SK-N-SH (cell line): ENCODE results near the gene RASGRF2. TPM values are rescaled to one million over a fixed set of nuclear protein-coding genes. Genes with fewer than 3 reads are reported as not detected.
"Not testable (repeated sequence)": the region's sequence is repeated elsewhere in the genome, so short reads cannot be mapped to it uniquely, and the experiment has no call there.

Source experiments
- CTCF ChIA-PET: fragments of 300-600, 350-600 bp; formaldehyde crosslinking; extraction: SDS; loops from one replicate; lab custom pipeline; 2021; lab: Yijun Ruan, JAX
- POLR2A ChIA-PET: fragments of 350-600 bp; sonication (Branson Sonifier 250); formaldehyde crosslinking; extraction: SDS; loops from one replicate; lab custom pipeline; 2020; ENCODE audit warnings: antibody characterized with exemption, inconsistent platforms; lab: Yijun Ruan, JAX
- DNase-seq: peaks from one replicate; pipeline ENCODE4 v3.0.0; 2012
- H2AFZ ChIP-seq: fragments of 200-600 bp; sonication (generic); 2 replicates; pipeline ENCODE4 v1.8.1; 2016; ENCODE audit warnings: antibody characterized with exemption, mild to moderate bottlenecking, low read depth
- H3F3A ChIP-seq: fragments of 200-600 bp; sonication (generic); replicated peaks from 2 replicates; pipeline ENCODE3; 2016; ENCODE audit warnings: antibody characterized with exemption, mild to moderate bottlenecking; ENCODE audit not compliant: insufficient read depth
- H3K27ac ChIP-seq, 2 experiments: fragments of 200-500 bp in 1 of 2; fragments of 200-600 bp in 1 of 2; sonication (Bioruptor generic) in 1 of 2; sonication (generic), shearing (Covaris generic) in 1 of 2; 2 replicates each; pipeline versions ENCODE4 v1.5.1 to v1.6.1; 2014 to 2016; ENCODE audit warnings: low read depth in 2 of 2, inconsistent platforms in 1 of 2, low read length in 1 of 2, mild to moderate bottlenecking in 1 of 2, mixed read lengths in 1 of 2
- H3K27me3 ChIP-seq: fragments of 200-600 bp; sonication (generic), shearing (Covaris generic); 2 replicates; pipeline ENCODE4 v1.6.1; 2016; ENCODE audit warnings: mixed run types; ENCODE audit not compliant: insufficient read depth
- H3K36me3 ChIP-seq, 2 experiments: fragments of 200-500 bp in 1 of 2; fragments of 200-600 bp in 1 of 2; sonication (Bioruptor generic) in 1 of 2; sonication (generic) in 1 of 2; replicated peaks in 1 of 2; 2 replicates each; pipeline versions ENCODE3 to v1.5.1; 2014 to 2016; ENCODE audit warnings: low read length in 1 of 2, mild to moderate bottlenecking in 1 of 2; ENCODE audit not compliant: insufficient read depth in 2 of 2, control insufficient read depth in 1 of 2
- H3K4me1 ChIP-seq, 2 experiments: fragments of 200-500 bp in 1 of 2; fragments of 200-600 bp in 1 of 2; sonication (Bioruptor generic) in 1 of 2; sonication (generic), shearing (Covaris generic) in 1 of 2; 2 replicates each; pipeline versions ENCODE4 v1.5.1 to v1.6.1; 2014 to 2016; ENCODE audit warnings: low read depth in 1 of 2, low read length in 1 of 2, mixed run types in 1 of 2; ENCODE audit not compliant: insufficient read depth in 2 of 2, control insufficient read depth in 1 of 2
- H3K4me2 ChIP-seq: fragments of 200-600 bp; sonication (generic), shearing (Covaris generic); 2 replicates; pipeline ENCODE4 v1.6.1; 2017; ENCODE audit warnings: mixed run types
- H3K4me3 ChIP-seq, 2 experiments: fragments of 200-500 bp in 1 of 2; fragments of 200-600 bp in 1 of 2; sonication (Bioruptor generic) in 1 of 2; sonication (generic), shearing (Covaris generic) in 1 of 2; 2 replicates each; pipeline versions ENCODE4 v1.5.1 to v1.8.1; 2014 to 2016; ENCODE audit warnings: low read depth in 2 of 2, inconsistent platforms in 1 of 2, low read length in 1 of 2, mild to moderate bottlenecking in 1 of 2, mixed read lengths in 1 of 2, moderate library complexity in 1 of 2
- H3K79me2 ChIP-seq: fragments of 200-600 bp; sonication (generic); 2 replicates; pipeline ENCODE4 v1.8.1; 2017; ENCODE audit warnings: mild to moderate bottlenecking; ENCODE audit not compliant: insufficient read depth
- H3K9ac ChIP-seq: fragments of 200-600 bp; sonication (generic); 2 replicates; pipeline ENCODE4 v1.6.1; 2017; ENCODE audit warnings: mixed run types
- H3K9me2 ChIP-seq: fragments of 200-600 bp; sonication (generic); 2 replicates; pipeline ENCODE4 v1.6.1; 2017; ENCODE audit warnings: mixed run types
- H3K9me3 ChIP-seq: fragments of 200-600 bp; sonication (generic); 2 replicates; pipeline ENCODE4 v1.6.1; 2017; ENCODE audit warnings: mixed run types, mild to moderate bottlenecking, moderate library complexity
- H4K20me1 ChIP-seq: fragments of 200-600 bp; sonication (generic); 2 replicates; pipeline ENCODE4 v1.6.1; 2017; ENCODE audit warnings: mild to moderate bottlenecking, mixed run types; ENCODE audit not compliant: insufficient read depth
- ELF1 ChIP-seq: IDR thresholded peaks from 2 replicates; pipeline ENCODE4 v1.4.0; 2012
- GABPA ChIP-seq: IDR thresholded peaks from 2 replicates; pipeline ENCODE4 v1.4.0; 2012; ENCODE audit warnings: low read depth, mild to moderate bottlenecking
- GATA2 ChIP-seq: sonication (generic); formaldehyde crosslinking; IDR thresholded peaks from 2 replicates; pipeline ENCODE4 v1.5.0; 2020; ENCODE audit warnings: mild to moderate bottlenecking, missing genetic modification reagents
- IRF3 ChIP-seq: fragments of 150-350 bp; IDR thresholded peaks from 2 replicates; pipeline ENCODE4 v1.6.1; 2016; ENCODE audit warnings: mild to moderate bottlenecking, low read depth, low read length
- JUND ChIP-seq: IDR thresholded peaks from 2 replicates; pipeline ENCODE4 v1.4.0; 2012
- MAX ChIP-seq: IDR thresholded peaks from 2 replicates; pipeline ENCODE4 v1.4.0; 2012; ENCODE audit warnings: low read depth
- MXI1 ChIP-seq: IDR thresholded peaks from 2 replicates; pipeline ENCODE4 v1.6.1; 2012; ENCODE audit warnings: mild to moderate bottlenecking, low read depth, low read length, improper control_type of control experiment
- NFIC ChIP-seq: IDR thresholded peaks from 2 replicates; pipeline ENCODE4 v1.4.0; 2012; ENCODE audit warnings: borderline replicate concordance
- NRF1 ChIP-seq: IDR thresholded peaks from 2 replicates; pipeline ENCODE4 v1.6.1; 2012; ENCODE audit warnings: low read depth, mild to moderate bottlenecking, low read length
- RAD21 ChIP-seq: IDR thresholded peaks from 2 replicates; pipeline ENCODE4 v1.6.1; 2012; ENCODE audit warnings: mild to moderate bottlenecking, low read length
- SMC3 ChIP-seq: IDR thresholded peaks from 2 replicates; pipeline ENCODE4 v1.6.1; 2012; ENCODE audit warnings: low read depth, low read length, improper control_type of control experiment
- USF1 ChIP-seq: IDR thresholded peaks from 2 replicates; pipeline ENCODE4 v1.4.0; 2012; ENCODE audit warnings: low read depth, borderline replicate concordance
- USF2 ChIP-seq: fragments of 150-350 bp; IDR thresholded peaks from 2 replicates; pipeline ENCODE4 v1.6.1; 2017; ENCODE audit warnings: antibody characterized with exemption, low read length, low read depth, borderline replicate concordance
- ZBTB33 ChIP-seq: IDR thresholded peaks from 2 replicates; pipeline ENCODE4 v1.4.0; 2012; ENCODE audit warnings: low read depth, borderline replicate concordance
- WGBS: methylation state at CpG from one replicate; pipeline ENCODE4 v1.1.6; 2017; ENCODE audit warnings: low lambda C conversion rate; 5-methylcytosine and 5-hydroxymethylcytosine counted together
- polyA plus RNA-seq, 3 experiments: library from polyadenylated mRNA; depleted of rRNA; stranded (reverse); fragments of >200 nt; gene quantifications; 2 replicates each; pipeline ENCODE4 v1.2.3, GENCODE V29; 2012

RASGRF2 gene
- polyA plus RNA-seq, 1 of the 3 experiments (the other 2 are of a cell fraction) = under 0.01 TPM

- no peaks in the 10 kb centered on the region for H3K79me2 ChIP-seq
- WGBS = 65% methylated on average over 2 of the region's 2 CpGs
- H3K9me2 ChIP-seq = no peaks in the 10 kb centered on the region
- H2AFZ ChIP-seq = no peak overlapping the region
- ChIA-PET CTCF (interaction anchor here (1.4 kb wide), 1 partner anchor 16 kb away, joined by 3 read pairs; no protein-coding TSS in a partner anchor), POLR2A (no interaction called here)
- H3K27me3 ChIP-seq = no peaks in the 10 kb centered on the region
- H3K36me3 ChIP-seq = no peaks in the 10 kb centered on the region
- DNase-seq = no peak
- H3K4me3 ChIP-seq = no peak overlapping the region
- H3F3A ChIP-seq = no peaks in the 10 kb centered on the region
- H3K9me3 ChIP-seq = no peaks in the 10 kb centered on the region
- H4K20me1 ChIP-seq = no peaks in the 10 kb centered on the region
- no peak overlapping the region for H3K9ac ChIP-seq
- TF ChIP-seq ELF1 = no peak
- TF ChIP-seq JUND = no peak
- TF ChIP-seq SMC3 = no peak
- TF ChIP-seq GABPA = no peak
- TF ChIP-seq ZBTB33 = no peak
- TF ChIP-seq IRF3 = no peak
- TF ChIP-seq MAX = no peak
- TF ChIP-seq USF1 = no peak
- no peak for TF ChIP-seq GATA2 (CRISPR knock-in tag)
- no peak for TF ChIP-seq NFIC
- TF ChIP-seq RAD21 = no peak
- TF ChIP-seq NRF1 = no peak
- no peak for TF ChIP-seq MXI1
- TF ChIP-seq USF2 = no peak
- H3K27ac ChIP-seq = no peak overlapping the region
- H3K4me2 ChIP-seq = no peak overlapping the region
- H3K4me1 ChIP-seq = peaks cover 0 to 3% of the 10 kb centered on the region in 2 experiments; a peak in 1 of 4 replicates
Observed at GRCh38 chr5:81017320-81017719, 57.2 kb downstream of the RASGRF2 start.

- H3K4me2 ChIP-seq, H3K27ac ChIP-seq, H3K9ac ChIP-seq, H3K9me3 ChIP-seq, CTCF ChIA-PET, H3F3A ChIP-seq, POLR2A ChIA-PET, H3K36me3 ChIP-seq, H3K79me2 ChIP-seq, H2AFZ ChIP-seq, H3K27me3 ChIP-seq, DNase-seq, H3K4me3 ChIP-seq, H4K20me1 ChIP-seq, H3K9me2 ChIP-seq: not testable (repeated sequence)
- peaks cover 0 to 12% of the 10 kb centered on the region in 2 experiments; a peak in 2 of 4 replicates for H3K4me1 ChIP-seq
- 80% methylated on average over 6 of the region's 6 CpGs for WGBS
Observed at GRCh38 chr5:81018608-81019007, 58.4 kb downstream of the RASGRF2 start.
